Lower lobe of right lung (tissue), 2 donors: ENCODE results near the gene R3HDM2. TPM values are rescaled to one million over a fixed set of nuclear protein-coding genes. Genes with fewer than 3 reads are reported as not detected.

Source experiments
- ATAC-seq, 2 donors: fragments of 200-7000 bp; cut with Tn5 transposase; one replicate each; pipeline ENCODE4 v1.9.1; 2020 to 2022; ENCODE audit warnings: mild to moderate bottlenecking in 2 of 2, moderate library complexity in 2 of 2
- DNase-seq: peaks from one replicate; pipeline ENCODE4 v3.0.0-alpha.2; 2020
- H3K27ac ChIP-seq: fragments of 200-600 bp; one replicate; pipeline ENCODE4 v1.8.0; 2022
- H3K27me3 ChIP-seq: fragments of 200-600 bp; one replicate; pipeline ENCODE4 v1.8.0; 2022; ENCODE audit warnings: low read depth
- H3K36me3 ChIP-seq: fragments of 200-600 bp; one replicate; pipeline ENCODE4 v1.8.0; 2022; ENCODE audit warnings: mild to moderate bottlenecking
- H3K4me1 ChIP-seq: fragments of 200-600 bp; one replicate; pipeline ENCODE4 v1.8.0; 2022
- H3K4me3 ChIP-seq: fragments of 200-600 bp; one replicate; pipeline ENCODE4 v1.8.0; 2022; ENCODE audit warnings: mild to moderate bottlenecking
- H3K9me3 ChIP-seq: fragments of 200-600 bp; one replicate; pipeline ENCODE4 v1.8.0; 2022
- CTCF ChIP-seq: fragments of 200-600 bp; IDR thresholded peaks from one replicate; pipeline ENCODE4 v1.8.0; 2022; ENCODE audit warnings: antibody characterized with exemption, mild to moderate bottlenecking
- intact Hi-C: fragments of 100-400 bp; cut with DNase I; formaldehyde crosslinking; loops from one replicate; pipeline ENCODE4 v1.11.0; 2022
- total RNA-seq: library from RNA; stranded (reverse); fragmentation: NEBNext Ultra II Directional; extraction: Animal tissue kit (Norgen Biotek cat#: 25700); gene quantifications from one replicate; pipeline ENCODE4 v1.2.1, GENCODE V29; 2021
- donor health status: DM: no; HTN: yes; CAD: no; lungs with severe emphysema.

The R3HDM2 gene
- total RNA-seq, 1 donor from 2014 or later: 79.3 TPM

GRCh38 chr12:57360468-57360867, 70.4 kb downstream of the R3HDM2 start:
- no peak overlapping the region for H3K27ac ChIP-seq
- no peaks in the 10 kb centered on the region for H3K4me1 ChIP-seq
- DNase-seq (no peak), ATAC-seq (no peak)
- H3K27me3 ChIP-seq: no peaks in the 10 kb centered on the region
- H3K36me3 ChIP-seq: peaks cover 5% of the 10 kb centered on the region
- no peaks in the 10 kb centered on the region for H3K9me3 ChIP-seq
- no peak overlapping the region for H3K4me3 ChIP-seq
- TF ChIP-seq CTCF: no peak
- intact Hi-C loops: no loop called here

DNA sequence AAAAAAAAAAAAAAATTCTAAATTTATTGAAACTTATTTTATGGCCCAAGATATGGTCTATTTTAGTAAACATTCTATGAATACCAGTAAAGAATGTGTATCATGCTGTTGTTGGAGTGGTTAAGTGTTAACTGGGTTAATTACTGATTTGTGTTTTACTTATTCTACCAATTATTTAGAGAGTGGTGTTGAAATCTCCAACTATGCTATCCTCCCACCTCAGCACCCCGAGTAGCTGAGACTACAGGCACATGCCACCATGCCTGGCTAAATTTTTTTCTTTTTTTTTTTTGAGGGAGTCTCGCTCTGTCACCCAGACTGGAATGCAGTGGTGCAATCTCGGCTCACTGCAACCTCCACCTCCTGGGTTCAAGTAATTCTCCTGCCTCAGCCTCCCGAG, 72.2 kb downstream of the R3HDM2 start:
- Histone ChIP-seq H3K4me1 (no peaks in the 10 kb centered on the region), H3K36me3 (peaks cover 5% of the 10 kb centered on the region), H3K27me3 (no peaks in the 10 kb centered on the region), H3K27ac (no peak overlapping the region), H3K9me3 (no peaks in the 10 kb centered on the region), H3K4me3 (no peak overlapping the region)
- intact Hi-C loops: no loop called here
- no peak for DNase-seq
- ATAC-seq: no peak
- TF ChIP-seq CTCF: no peak

GRCh38 chr12:57355734-57356133, 75.1 kb downstream of the R3HDM2 start:
- ATAC-seq (no peak), DNase-seq (no peak)
- Histone ChIP-seq H3K36me3 (peaks cover 4% of the 10 kb centered on the region), H3K27ac (no peak overlapping the region), H3K4me3 (no peak overlapping the region), H3K27me3 (no peaks in the 10 kb centered on the region), H3K9me3 (no peaks in the 10 kb centered on the region), H3K4me1 (no peaks in the 10 kb centered on the region)
- TF ChIP-seq CTCF: no peak
- intact Hi-C loops: no loop called here

GRCh38 chr12:57352166-57352565, 78.7 kb downstream of the R3HDM2 start:
- H3K36me3 ChIP-seq: peaks cover 4% of the 10 kb centered on the region
- no peaks in the 10 kb centered on the region for H3K4me1 ChIP-seq
- intact Hi-C loops: no loop called here
- H3K9me3 ChIP-seq: peaks cover 5% of the 10 kb centered on the region
- H3K27ac ChIP-seq: no peak overlapping the region
- H3K4me3 ChIP-seq: no peak overlapping the region
- DNase-seq: no peak
- no peak for ATAC-seq
- no peaks in the 10 kb centered on the region for H3K27me3 ChIP-seq
- no peak for TF ChIP-seq CTCF

GRCh38 chr12:57347284-57347683, 83.6 kb downstream of the R3HDM2 start:
- no peak for ATAC-seq

More at GRCh38 chr12:57347284-57347683, 83.6 kb downstream of the R3HDM2 start:
- intact Hi-C loops: no loop called here
- no peak for TF ChIP-seq CTCF
- H3K27ac ChIP-seq: no peak overlapping the region
- no peak overlapping the region for H3K4me3 ChIP-seq
- H3K36me3 ChIP-seq: peaks cover 4% of the 10 kb centered on the region
- H3K4me1 ChIP-seq: peaks cover 4% of the 10 kb centered on the region
- H3K27me3 ChIP-seq: no peaks in the 10 kb centered on the region
- H3K9me3 ChIP-seq: peaks cover 5% of the 10 kb centered on the region
- no peak for DNase-seq
